K562 (cell line): Measurements from ENCODE around the gene PUSL1. TPM values are rescaled to one million over a fixed set of nuclear protein-coding genes. Genes with fewer than 3 reads are reported as not detected.
A peak's percentile ranks its signal among the peaks of the same experiment; 100 is the strongest.

Source experiments
- ATF4 ChIP-seq: fragments of 450-650 bp; formaldehyde crosslinking; IDR thresholded peaks from 2 replicates; pipeline ENCODE4 v1.4.0; 2022; ENCODE audit warnings: mild to moderate bottlenecking, moderate library complexity
- CREB5 ChIP-seq: fragments of 250-450 bp; sonication (Bioruptor Pico); IDR thresholded peaks from 2 replicates; pipeline ENCODE4 v1.5.0; 2020; ENCODE audit warnings: mild to moderate bottlenecking
- ESRRA ChIP-seq: fragments of 450-650 bp; IDR thresholded peaks from 2 replicates; pipeline ENCODE4 v1.6.1; 2014; ENCODE audit warnings: low read depth, mild to moderate bottlenecking, moderate library complexity, borderline replicate concordance
- GABPB1 ChIP-seq: sonication (generic); formaldehyde crosslinking; IDR thresholded peaks from 2 replicates; pipeline ENCODE4 v1.8.0; 2022; ENCODE audit warnings: mild to moderate bottlenecking, missing genetic modification reagents
- MAX ChIP-seq: sonication (generic); formaldehyde crosslinking; IDR thresholded peaks from 2 replicates; pipeline ENCODE4 v1.9.0; 2022; ENCODE audit warnings: mild to moderate bottlenecking, missing genetic modification reagents
- RREB1 ChIP-seq: fragments of 250-450 bp; sonication (Bioruptor Pico); IDR thresholded peaks from 2 replicates; pipeline ENCODE4 v1.4.0; 2020
- SAFB2 ChIP-seq: fragments of 200-400 bp; formaldehyde crosslinking; IDR thresholded peaks from 2 replicates; pipeline ENCODE4 v1.6.1; 2018; ENCODE audit warnings: borderline replicate concordance, low read length, low read depth, moderate library complexity; ENCODE audit not compliant: severe bottlenecking
- SIN3B ChIP-seq: fragments of 450-650 bp; IDR thresholded peaks from 2 replicates; pipeline ENCODE4 v1.6.1; 2017; ENCODE audit warnings: low read depth, mild to moderate bottlenecking, moderate library complexity
- SMARCB1 ChIP-seq: IDR thresholded peaks from 2 replicates; pipeline ENCODE4 v1.6.1; 2011; ENCODE audit warnings: improper control_type of control experiment, low read depth; ENCODE audit not compliant: insufficient read length
- TGIF2 ChIP-seq: sonication (generic); formaldehyde crosslinking; IDR thresholded peaks from 2 replicates; pipeline ENCODE4 v1.8.1; 2022; ENCODE audit warnings: mild to moderate bottlenecking, missing genetic modification reagents, moderate library complexity
- YY1 ChIP-seq, 3 experiments: IDR thresholded peaks; 2 replicates each; pipeline ENCODE4 v1.6.1; 2011; ENCODE audit warnings: low read length in 2 of 3, mild to moderate bottlenecking in 2 of 3, moderate library complexity in 2 of 3, borderline replicate concordance in 1 of 3, control low read depth in 1 of 3, low read depth in 1 of 3; ENCODE audit not compliant: insufficient read depth in 3 of 3, insufficient replicate concordance in 2 of 3, control insufficient read depth in 1 of 3, insufficient read length in 1 of 3; ENCODE audit errors: extremely low read depth in 1 of 3
- ZBTB34 ChIP-seq: fragments of 250-450 bp; sonication (Bioruptor Pico); IDR thresholded peaks from 2 replicates; pipeline ENCODE4 v1.8.0; 2021; ENCODE audit warnings: mild to moderate bottlenecking, moderate library complexity
- ZFP30 ChIP-seq: fragments of 250-450 bp; sonication (Bioruptor Pico); IDR thresholded peaks from 2 replicates; pipeline ENCODE4 v1.8.0; 2022; ENCODE audit warnings: moderate library complexity, mild to moderate bottlenecking, inconsistent platforms, borderline replicate concordance
- ZNF655 ChIP-seq: fragments of 250-450 bp; sonication (Bioruptor Pico); IDR thresholded peaks from 2 replicates; pipeline ENCODE4 v1.5.0; 2021
- polyA plus RNA-seq, 8 experiments: library from polyadenylated mRNA; depleted of rRNA in 4 of 8; stranded (reverse) in 5 of 8; unstranded in 3 of 8; fragments of >200 nt; fragmentation: Nextera tagmentation in 2 of 8; fragmentation: Illumina TruSeq in 1 of 8; extraction: Ambion mirVana in 2 of 8; extraction: Trizol in 1 of 8; gene quantifications; 2 replicates each; pipeline versions ENCODE4 v1.2.1 to v1.2.3, GENCODE V29; 2011 to 2014; ENCODE audit warnings: inconsistent platforms in 1 of 8, missing spikeins in 1 of 8
- total RNA-seq, 7 experiments: library from RNA; depleted of rRNA in 6 of 7; stranded (reverse); fragments of >200 nt in 6 of 7; fragmentation: Illumina TruSeq in 2 of 7; extraction: Trizol in 2 of 7; gene quantifications; 2 replicates each; pipeline versions ENCODE4 v1.2.1 to v1.2.3, GENCODE V29; 2011 to 2021; ENCODE audit warnings: low replicate concordance in 1 of 7

PUSL1 gene
- total and polyA plus RNA-seq, 9 of the 15 experiments (the other 6 are each of a cell fraction or from before 2014, with no cell fraction given): 0.62 to 86.9 (median 13.6) TPM

GRCh38 chr1:1349256-1350012 lies 41.0 kb downstream of the PUSL1 start, which contains the start of gene DVL1 (continued):
- TF ChIP-seq ZNF655 (CRISPR knock-in tag) (no peak), SIN3B (peak; percentile 86), ZBTB34 (CRISPR knock-in tag) (no peak), SMARCB1 (no peak), RREB1 (CRISPR knock-in tag) (no peak), SAFB2 (no peak), CREB5 (no peak), MAX (CRISPR knock-in tag) (peak; percentile 41; the same call in 1 of the 2 replicates), ZFP30 (no peak), YY1 (IDR thresholded peaks at IDR 0.05; ENCODE audit: borderline replicate concordance in 1 of 3, control insufficient read depth in 1 of 3, extremely low read depth in 1 of 3, insufficient read depth in 3 of 3, insufficient read length in 1 of 3, insufficient replicate concordance in 2 of 3, low read depth in 1 of 3, low read length in 2 of 3) (no peak), ATF4 (CRISPR knock-in tag) (no peak), TGIF2 (CRISPR knock-in tag) (no peak), GABPB1 (CRISPR knock-in tag) (peak; percentile 57; the same call in 1 of the 2 replicates), ESRRA (peak; percentile 31; the same call in 1 of the 2 replicates)
